GM23338 (cell line): ENCODE measurements around the gene SIRPA. TPM values are rescaled to one million over a fixed set of nuclear protein-coding genes. Genes with fewer than 3 reads are reported as not detected.

ENCODE experiments used
- ATAC-seq: fragments of 200-7000 bp; cut with Tn5 transposase; 3 replicates; pipeline ENCODE4 v1.9.1; 2020
- DNase-seq: peaks from one replicate; pipeline ENCODE4 v3.0.0-alpha.2; 2015; ENCODE audit warnings: low spot score
- H2AFZ ChIP-seq: fragments of 200-600 bp; sonication (generic); 2 replicates; pipeline ENCODE4 v1.8.0; 2016; ENCODE audit warnings: antibody characterized with exemption, mild to moderate bottlenecking, moderate library complexity
- H3F3A ChIP-seq: fragments of 200-600 bp; sonication (generic); replicated peaks from 2 replicates; pipeline ENCODE4 v1.8.0; 2017; ENCODE audit warnings: antibody characterized with exemption, mixed run types, low read depth
- H3K27ac ChIP-seq: fragments of 200-600 bp; sonication (generic); 2 replicates; pipeline ENCODE4 v1.6.1; 2016; ENCODE audit warnings: low read depth
- H3K27me3 ChIP-seq: fragments of 200-600 bp; sonication (generic); 2 replicates; pipeline ENCODE4 v1.8.0; 2016; ENCODE audit warnings: mild to moderate bottlenecking, mixed run types, moderate library complexity; ENCODE audit not compliant: insufficient read depth
- H3K36me3 ChIP-seq: fragments of 200-600 bp; sonication (generic); 2 replicates; pipeline ENCODE4 v1.8.0; 2016; ENCODE audit warnings: mild to moderate bottlenecking; ENCODE audit not compliant: insufficient read depth
- H3K4me1 ChIP-seq: fragments of 200-600 bp; sonication (generic); 2 replicates; pipeline ENCODE4 v1.8.0; 2016; ENCODE audit warnings: mild to moderate bottlenecking, moderate library complexity; ENCODE audit not compliant: insufficient read depth
- H3K4me2 ChIP-seq: fragments of 200-600 bp; sonication (generic); 2 replicates; pipeline ENCODE4 v1.7.1; 2017; ENCODE audit warnings: mixed run types
- H3K4me3 ChIP-seq: fragments of 200-600 bp; sonication (generic); 2 replicates; pipeline ENCODE4 v1.6.1; 2016; ENCODE audit warnings: mixed run types
- H3K79me2 ChIP-seq: fragments of 200-600 bp; sonication (generic); replicated peaks from 2 replicates; pipeline ENCODE4 v1.8.0; 2017; ENCODE audit warnings: mild to moderate bottlenecking; ENCODE audit not compliant: insufficient read depth
- H3K9me2 ChIP-seq: fragments of 200-600 bp; sonication (generic); 2 replicates; pipeline ENCODE4 v1.8.0; 2017; ENCODE audit not compliant: insufficient read depth
- H4K20me1 ChIP-seq: fragments of 200-600 bp; sonication (generic); replicated peaks from 2 replicates; pipeline ENCODE4 v1.8.0; 2017; ENCODE audit warnings: mild to moderate bottlenecking; ENCODE audit not compliant: insufficient read depth
- H3K27ac Mint-ChIP-seq: 2 replicates; pipeline ENCODE4 v1.8.0; 2020; ENCODE audit warnings: inconsistent platforms, mild to moderate bottlenecking, moderate library complexity, mixed read lengths
- H3K27me3 Mint-ChIP-seq: 3 replicates; pipeline ENCODE4 v1.8.0; 2022; ENCODE audit warnings: low read depth, mild to moderate bottlenecking, moderate library complexity, mixed read lengths, inconsistent platforms; ENCODE audit not compliant: insufficient read depth, poor library complexity
- H3K36me3 Mint-ChIP-seq: 3 replicates; pipeline ENCODE4 v1.8.0; 2021; ENCODE audit warnings: low read depth, mild to moderate bottlenecking, inconsistent platforms, moderate library complexity, mixed read lengths
- H3K4me1 Mint-ChIP-seq: 3 replicates; pipeline ENCODE4 v1.8.0; 2020; ENCODE audit warnings: mild to moderate bottlenecking, inconsistent platforms, mixed read lengths
- H3K4me3 Mint-ChIP-seq: 3 replicates; pipeline ENCODE4 v1.8.0; 2021; ENCODE audit warnings: moderate library complexity, mild to moderate bottlenecking, inconsistent platforms, mixed read lengths
- H3K9me3 Mint-ChIP-seq: 3 replicates; pipeline ENCODE4 v1.8.0; 2020; ENCODE audit warnings: moderate library complexity, mild to moderate bottlenecking, inconsistent platforms, mixed read lengths
- CREB1 ChIP-seq: fragments of 250-450 bp; sonication (Bioruptor Pico); IDR thresholded peaks from 2 replicates; pipeline ENCODE4 v1.5.0; 2020; ENCODE audit warnings: low read depth, mild to moderate bottlenecking, moderate library complexity
- JUNB ChIP-seq: IDR thresholded peaks from one replicate; pipeline ENCODE4 v1.6.1; 2016; ENCODE audit warnings: antibody characterized with exemption; ENCODE audit not compliant: unreplicated experiment
- POLR2AphosphoS5 ChIP-seq: IDR thresholded peaks from 2 replicates; pipeline ENCODE4 v1.6.1; 2016; ENCODE audit warnings: antibody characterized with exemption, low read depth
- STAT1 ChIP-seq: IDR thresholded peaks from one replicate; pipeline ENCODE4 v1.6.1; 2016; ENCODE audit warnings: antibody characterized with exemption; ENCODE audit not compliant: unreplicated experiment
- polyA plus RNA-seq: library from polyadenylated mRNA; unstranded; fragments of >200 nt; fragmentation: Nextera tagmentation; extraction: Ambion mirVana; gene quantifications from 2 replicates; pipeline ENCODE4 v1.2.1, GENCODE V29; 2016
- total RNA-seq: library from RNA; depleted of rRNA; stranded (reverse); fragments of >200 nt; shearing (Covaris generic); gene quantifications from 2 replicates; pipeline ENCODE4 v1.2.3, GENCODE V29; 2014
- TF ChIP-seq, protein P1 (sequence below): IDR thresholded peaks from one replicate; pipeline ENCODE4 v1.6.1; 2018; ENCODE audit warnings: antibody characterized with exemption; ENCODE audit not compliant: unreplicated experiment
- TF ChIP-seq, protein P2 (sequence below): fragments of 250-450 bp; sonication (Bioruptor Pico); IDR thresholded peaks from 2 replicates; pipeline ENCODE4 v1.5.0; 2020; ENCODE audit warnings: mild to moderate bottlenecking, moderate library complexity
- TF ChIP-seq, protein P3 (sequence below), 2 experiments: fragments of 200-600 bp in 1 of 2; sonication (generic) in 1 of 2; conservative IDR thresholded peaks; 2 replicates each; pipeline versions ENCODE4 v1.5.1 to v1.6.1; 2016 to 2017; ENCODE audit warnings: antibody characterized with exemption in 2 of 2, low read depth in 2 of 2, mild to moderate bottlenecking in 2 of 2, moderate library complexity in 1 of 2

The SIRPA gene
- total and polyA plus RNA-seq, 2 experiments from 2014 or later, result 1.2 to 2.9 TPM

DNA sequence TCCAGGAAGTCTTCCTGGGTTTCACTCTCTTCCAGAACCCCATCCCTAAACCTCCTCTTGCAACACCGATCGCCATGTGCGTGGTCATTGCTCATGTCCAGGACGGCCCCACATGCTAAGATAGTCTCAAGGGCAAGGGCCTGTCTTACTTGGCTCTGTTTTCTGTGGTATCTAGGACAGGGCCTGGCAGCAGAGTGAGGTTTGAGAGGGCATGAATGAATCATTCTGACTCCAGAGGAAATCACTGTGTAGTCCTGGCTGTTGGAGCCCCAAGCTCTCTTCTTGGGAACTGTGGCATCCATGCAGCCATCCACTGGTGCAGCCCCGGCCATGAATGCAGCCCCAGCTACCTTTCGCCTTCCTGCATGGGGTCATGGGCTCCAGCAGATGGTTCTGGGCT, 12.4 kb downstream of the SIRPA start:
- H2AFZ ChIP-seq, result no peak overlapping the region
- H3K79me2 ChIP-seq, result no peaks in the 10 kb centered on the region
- H3K4me1 ChIP-seq, result peaks cover 3% of the 10 kb centered on the region; the same call in 1 of the 2 replicates
- peaks cover 12% of the 10 kb centered on the region for H3K4me1 Mint-ChIP-seq
- TF ChIP-seq STAT1, result no peak
- H3K9me2 ChIP-seq, result no peaks in the 10 kb centered on the region
- no peak overlapping the region for H3K27ac Mint-ChIP-seq
- no peaks in the 10 kb centered on the region for H3K36me3 ChIP-seq
- no peak overlapping the region for H3K4me3 Mint-ChIP-seq
- no peak overlapping the region for H3K4me2 ChIP-seq
- no peaks in the 10 kb centered on the region for H3K27me3 ChIP-seq
- no peaks in the 10 kb centered on the region for H3K36me3 Mint-ChIP-seq
- no peaks in the 10 kb centered on the region for H3F3A ChIP-seq
- H3K9me3 Mint-ChIP-seq, result no peaks in the 10 kb centered on the region
- H4K20me1 ChIP-seq, result no peaks in the 10 kb centered on the region
- ATAC-seq (no peak), DNase-seq (no peak)
- peaks cover 13% of the 10 kb centered on the region for H3K27me3 Mint-ChIP-seq
- H3K4me3 ChIP-seq, result no peak overlapping the region
- H3K27ac ChIP-seq, result no peak overlapping the region

DNA sequence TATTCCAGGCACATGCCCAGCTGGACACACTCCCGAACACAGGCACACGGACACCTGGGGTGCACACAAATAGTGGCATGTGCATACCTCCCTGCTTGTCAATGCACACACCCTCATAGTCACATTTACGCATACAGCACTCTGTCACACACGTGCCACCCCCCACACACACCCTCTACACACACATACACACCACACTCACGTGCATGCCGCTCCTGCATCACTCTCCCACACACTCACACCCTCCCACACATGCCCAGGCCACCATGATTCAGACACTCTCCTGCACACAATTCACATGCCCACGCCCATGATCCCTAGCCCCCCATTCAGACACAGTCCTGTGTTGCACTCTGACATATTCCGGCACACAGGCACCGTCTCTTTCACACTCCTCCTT, 13.0 kb downstream of the SIRPA start:
- Histone ChIP-seq H3K4me2 (no peak overlapping the region), H3K27me3 (no peaks in the 10 kb centered on the region), H3K79me2 (no peaks in the 10 kb centered on the region), H3K4me3 (no peak overlapping the region), H3K9me2 (no peaks in the 10 kb centered on the region), H3K27ac (no peak overlapping the region), H2AFZ (no peak overlapping the region), H4K20me1 (no peaks in the 10 kb centered on the region), H3F3A (no peaks in the 10 kb centered on the region), H3K36me3 (no peaks in the 10 kb centered on the region), H3K4me1 (peaks cover 3% of the 10 kb centered on the region; the same call in 1 of the 2 replicates)
- DNase-seq (no peak), ATAC-seq (no peak)
- Mint-ChIP-seq H3K27ac (no peak overlapping the region), H3K4me1 (peaks cover 12% of the 10 kb centered on the region), H3K4me3 (no peak overlapping the region), H3K27me3 (peaks cover 17% of the 10 kb centered on the region), H3K9me3 (no peaks in the 10 kb centered on the region), H3K36me3 (no peaks in the 10 kb centered on the region)
- TF ChIP-seq CREB1 (no peak), JUNB (no peak), POLR2AphosphoS5 (no peak)
- TF ChIP-seq, protein P1, sequence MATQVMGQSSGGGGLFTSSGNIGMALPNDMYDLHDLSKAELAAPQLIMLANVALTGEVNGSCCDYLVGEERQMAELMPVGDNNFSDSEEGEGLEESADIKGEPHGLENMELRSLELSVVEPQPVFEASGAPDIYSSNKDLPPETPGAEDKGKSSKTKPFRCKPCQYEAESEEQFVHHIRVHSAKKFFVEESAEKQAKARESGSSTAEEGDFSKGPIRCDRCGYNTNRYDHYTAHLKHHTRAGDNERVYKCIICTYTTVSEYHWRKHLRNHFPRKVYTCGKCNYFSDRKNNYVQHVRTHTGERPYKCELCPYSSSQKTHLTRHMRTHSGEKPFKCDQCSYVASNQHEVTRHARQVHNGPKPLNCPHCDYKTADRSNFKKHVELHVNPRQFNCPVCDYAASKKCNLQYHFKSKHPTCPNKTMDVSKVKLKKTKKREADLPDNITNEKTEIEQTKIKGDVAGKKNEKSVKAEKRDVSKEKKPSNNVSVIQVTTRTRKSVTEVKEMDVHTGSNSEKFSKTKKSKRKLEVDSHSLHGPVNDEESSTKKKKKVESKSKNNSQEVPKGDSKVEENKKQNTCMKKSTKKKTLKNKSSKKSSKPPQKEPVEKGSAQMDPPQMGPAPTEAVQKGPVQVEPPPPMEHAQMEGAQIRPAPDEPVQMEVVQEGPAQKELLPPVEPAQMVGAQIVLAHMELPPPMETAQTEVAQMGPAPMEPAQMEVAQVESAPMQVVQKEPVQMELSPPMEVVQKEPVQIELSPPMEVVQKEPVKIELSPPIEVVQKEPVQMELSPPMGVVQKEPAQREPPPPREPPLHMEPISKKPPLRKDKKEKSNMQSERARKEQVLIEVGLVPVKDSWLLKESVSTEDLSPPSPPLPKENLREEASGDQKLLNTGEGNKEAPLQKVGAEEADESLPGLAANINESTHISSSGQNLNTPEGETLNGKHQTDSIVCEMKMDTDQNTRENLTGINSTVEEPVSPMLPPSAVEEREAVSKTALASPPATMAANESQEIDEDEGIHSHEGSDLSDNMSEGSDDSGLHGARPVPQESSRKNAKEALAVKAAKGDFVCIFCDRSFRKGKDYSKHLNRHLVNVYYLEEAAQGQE, result no peak
- TF ChIP-seq, protein P2, sequence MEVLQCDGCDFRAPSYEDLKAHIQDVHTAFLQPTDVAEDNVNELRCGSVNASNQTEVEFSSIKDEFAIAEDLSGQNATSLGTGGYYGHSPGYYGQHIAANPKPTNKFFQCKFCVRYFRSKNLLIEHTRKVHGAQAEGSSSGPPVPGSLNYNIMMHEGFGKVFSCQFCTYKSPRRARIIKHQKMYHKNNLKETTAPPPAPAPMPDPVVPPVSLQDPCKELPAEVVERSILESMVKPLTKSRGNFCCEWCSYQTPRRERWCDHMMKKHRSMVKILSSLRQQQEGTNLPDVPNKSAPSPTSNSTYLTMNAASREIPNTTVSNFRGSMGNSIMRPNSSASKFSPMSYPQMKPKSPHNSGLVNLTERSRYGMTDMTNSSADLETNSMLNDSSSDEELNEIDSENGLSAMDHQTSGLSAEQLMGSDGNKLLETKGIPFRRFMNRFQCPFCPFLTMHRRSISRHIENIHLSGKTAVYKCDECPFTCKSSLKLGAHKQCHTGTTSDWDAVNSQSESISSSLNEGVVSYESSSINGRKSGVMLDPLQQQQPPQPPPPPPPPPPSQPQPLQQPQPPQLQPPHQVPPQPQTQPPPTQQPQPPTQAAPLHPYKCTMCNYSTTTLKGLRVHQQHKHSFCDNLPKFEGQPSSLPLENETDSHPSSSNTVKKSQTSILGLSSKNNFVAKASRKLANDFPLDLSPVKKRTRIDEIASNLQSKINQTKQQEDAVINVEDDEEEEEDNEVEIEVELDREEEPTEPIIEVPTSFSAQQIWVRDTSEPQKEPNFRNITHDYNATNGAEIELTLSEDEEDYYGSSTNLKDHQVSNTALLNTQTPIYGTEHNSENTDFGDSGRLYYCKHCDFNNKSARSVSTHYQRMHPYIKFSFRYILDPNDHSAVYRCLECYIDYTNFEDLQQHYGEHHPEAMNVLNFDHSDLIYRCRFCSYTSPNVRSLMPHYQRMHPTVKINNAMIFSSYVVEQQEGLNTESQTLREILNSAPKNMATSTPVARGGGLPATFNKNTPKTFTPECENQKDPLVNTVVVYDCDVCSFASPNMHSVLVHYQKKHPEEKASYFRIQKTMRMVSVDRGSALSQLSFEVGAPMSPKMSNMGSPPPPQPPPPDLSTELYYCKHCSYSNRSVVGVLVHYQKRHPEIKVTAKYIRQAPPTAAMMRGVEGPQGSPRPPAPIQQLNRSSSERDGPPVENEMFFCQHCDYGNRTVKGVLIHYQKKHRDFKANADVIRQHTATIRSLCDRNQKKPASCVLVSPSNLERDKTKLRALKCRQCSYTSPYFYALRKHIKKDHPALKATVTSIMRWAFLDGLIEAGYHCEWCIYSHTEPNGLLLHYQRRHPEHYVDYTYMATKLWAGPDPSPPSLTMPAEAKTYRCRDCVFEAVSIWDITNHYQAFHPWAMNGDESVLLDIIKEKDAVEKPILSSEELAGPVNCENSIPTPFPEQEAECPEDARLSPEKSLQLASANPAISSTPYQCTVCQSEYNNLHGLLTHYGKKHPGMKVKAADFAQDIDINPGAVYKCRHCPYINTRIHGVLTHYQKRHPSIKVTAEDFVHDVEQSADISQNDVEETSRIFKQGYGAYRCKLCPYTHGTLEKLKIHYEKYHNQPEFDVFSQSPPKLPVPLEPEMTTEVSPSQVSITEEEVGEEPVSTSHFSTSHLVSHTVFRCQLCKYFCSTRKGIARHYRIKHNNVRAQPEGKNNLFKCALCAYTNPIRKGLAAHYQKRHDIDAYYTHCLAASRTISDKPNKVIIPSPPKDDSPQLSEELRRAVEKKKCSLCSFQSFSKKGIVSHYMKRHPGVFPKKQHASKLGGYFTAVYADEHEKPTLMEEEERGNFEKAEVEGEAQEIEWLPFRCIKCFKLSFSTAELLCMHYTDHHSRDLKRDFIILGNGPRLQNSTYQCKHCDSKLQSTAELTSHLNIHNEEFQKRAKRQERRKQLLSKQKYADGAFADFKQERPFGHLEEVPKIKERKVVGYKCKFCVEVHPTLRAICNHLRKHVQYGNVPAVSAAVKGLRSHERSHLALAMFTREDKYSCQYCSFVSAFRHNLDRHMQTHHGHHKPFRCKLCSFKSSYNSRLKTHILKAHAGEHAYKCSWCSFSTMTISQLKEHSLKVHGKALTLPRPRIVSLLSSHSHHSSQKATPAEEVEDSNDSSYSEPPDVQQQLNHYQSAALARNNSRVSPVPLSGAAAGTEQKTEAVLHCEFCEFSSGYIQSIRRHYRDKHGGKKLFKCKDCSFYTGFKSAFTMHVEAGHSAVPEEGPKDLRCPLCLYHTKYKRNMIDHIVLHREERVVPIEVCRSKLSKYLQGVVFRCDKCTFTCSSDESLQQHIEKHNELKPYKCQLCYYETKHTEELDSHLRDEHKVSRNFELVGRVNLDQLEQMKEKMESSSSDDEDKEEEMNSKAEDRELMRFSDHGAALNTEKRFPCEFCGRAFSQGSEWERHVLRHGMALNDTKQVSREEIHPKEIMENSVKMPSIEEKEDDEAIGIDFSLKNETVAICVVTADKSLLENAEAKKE (CRISPR knock-in tag), result no peak
- TF ChIP-seq, protein P3, sequence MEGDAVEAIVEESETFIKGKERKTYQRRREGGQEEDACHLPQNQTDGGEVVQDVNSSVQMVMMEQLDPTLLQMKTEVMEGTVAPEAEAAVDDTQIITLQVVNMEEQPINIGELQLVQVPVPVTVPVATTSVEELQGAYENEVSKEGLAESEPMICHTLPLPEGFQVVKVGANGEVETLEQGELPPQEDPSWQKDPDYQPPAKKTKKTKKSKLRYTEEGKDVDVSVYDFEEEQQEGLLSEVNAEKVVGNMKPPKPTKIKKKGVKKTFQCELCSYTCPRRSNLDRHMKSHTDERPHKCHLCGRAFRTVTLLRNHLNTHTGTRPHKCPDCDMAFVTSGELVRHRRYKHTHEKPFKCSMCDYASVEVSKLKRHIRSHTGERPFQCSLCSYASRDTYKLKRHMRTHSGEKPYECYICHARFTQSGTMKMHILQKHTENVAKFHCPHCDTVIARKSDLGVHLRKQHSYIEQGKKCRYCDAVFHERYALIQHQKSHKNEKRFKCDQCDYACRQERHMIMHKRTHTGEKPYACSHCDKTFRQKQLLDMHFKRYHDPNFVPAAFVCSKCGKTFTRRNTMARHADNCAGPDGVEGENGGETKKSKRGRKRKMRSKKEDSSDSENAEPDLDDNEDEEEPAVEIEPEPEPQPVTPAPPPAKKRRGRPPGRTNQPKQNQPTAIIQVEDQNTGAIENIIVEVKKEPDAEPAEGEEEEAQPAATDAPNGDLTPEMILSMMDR (conservative IDR thresholded peaks at IDR 0.05; ENCODE audit: low read depth in 2 of 2), result no peak
